HepG2 (cell line): ENCODE measurements around the gene ST8SIA6. TPM values are rescaled to one million over a fixed set of nuclear protein-coding genes. Genes with fewer than 3 reads are reported as not detected.

ENCODE experiments used
- ATAC-seq: fragments of 200-7000 bp; cut with Tn5 transposase; 3 replicates; pipeline ENCODE4 v1.9.1; 2020; ENCODE audit warnings: mild to moderate bottlenecking, moderate library complexity
- BruUV-seq: library from RNA; stranded (reverse); fragments of 400-500 nt; replicated peaks from 2 replicates; lab custom pipeline; 2021; lab: Mats Ljungman, UMichigan
- CTCF ChIA-PET: fragments of 300-600 bp; formaldehyde crosslinking; extraction: SDS; loops from one replicate; lab custom pipeline; 2021; ENCODE audit warnings: low total read pairs, inconsistent platforms, low intra/inter-chr PET ratio; lab: Yijun Ruan, JAX
- POLR2A ChIA-PET: fragments of 350-600 bp; sonication (Branson Sonifier 250); formaldehyde crosslinking; loops from one replicate; lab custom pipeline; 2020; ENCODE audit warnings: antibody characterized with exemption, inconsistent platforms; lab: Yijun Ruan, JAX
- DNase-seq: peaks from one replicate; pipeline ENCODE4 v3.0.0-alpha.2; 2015; ENCODE audit warnings: low spot score
- FAIRE-seq: peaks from 3 replicates; lab custom pipeline; 2011; peaks lifted over from hg19 to GRCh38; lab: Jason Lieb, UNC
- H2AFZ ChIP-seq: one replicate; pipeline ENCODE4 v1.6.1; 2011; ENCODE audit warnings: low read length, inconsistent platforms
- H3K27ac ChIP-seq: fragments of 300-600 bp; 3 replicates; pipeline ENCODE4 v1.8.0; 2011; ENCODE audit warnings: mixed run types, mild to moderate bottlenecking, mixed read lengths, low read length, inconsistent platforms; ENCODE audit not compliant: insufficient read depth; ENCODE audit errors: extremely low read length
- H3K27me3 ChIP-seq, 2 experiments: fragments of 200-600 bp in 1 of 2; 2 replicates in 1 of 2; 3 replicates in 1 of 2; pipeline versions ENCODE4 v1.6.0 to v1.8.0; 2011; ENCODE audit warnings: low read length in 2 of 2, mild to moderate bottlenecking in 2 of 2, moderate library complexity in 2 of 2, inconsistent platforms in 1 of 2; ENCODE audit not compliant: insufficient read depth in 2 of 2, control insufficient read depth in 1 of 2
- H3K36me3 ChIP-seq, 2 experiments: fragments of 200-600 bp in 1 of 2; replicated peaks in 1 of 2; 2 replicates in 1 of 2; 3 replicates in 1 of 2; pipeline versions ENCODE4 v1.5.1 to v1.8.0; 2011; ENCODE audit warnings: low read length in 2 of 2, inconsistent platforms in 1 of 2; ENCODE audit not compliant: insufficient read depth in 2 of 2, control insufficient read depth in 1 of 2
- H3K4me1 ChIP-seq: 2 replicates; pipeline ENCODE4 v1.5.1; 2012; ENCODE audit warnings: low read length, inconsistent platforms; ENCODE audit not compliant: insufficient read depth
- H3K4me2 ChIP-seq: 2 replicates; pipeline ENCODE4 v1.6.0; 2011; ENCODE audit warnings: low read depth, low read length, inconsistent platforms
- H3K4me3 ChIP-seq, 3 experiments: fragments of 200-600 bp in 1 of 3; sonication (generic), shearing (Covaris generic) in 1 of 3; replicated peaks in 1 of 3; 2 replicates each; pipeline ENCODE4 v1.5.1; 2011 to 2016; ENCODE audit warnings: low read length in 3 of 3, inconsistent platforms in 2 of 3, low read depth in 2 of 3, mild to moderate bottlenecking in 2 of 3, control low read depth in 1 of 3, mixed read lengths in 1 of 3; ENCODE audit not compliant: insufficient read depth in 1 of 3
- H3K79me2 ChIP-seq: one replicate; pipeline ENCODE4 v1.6.1; 2011; ENCODE audit warnings: low read length, inconsistent platforms; ENCODE audit not compliant: insufficient read depth
- H3K9ac ChIP-seq: 2 replicates; pipeline ENCODE4 v1.6.0; 2011; ENCODE audit warnings: mild to moderate bottlenecking, low read depth, low read length, inconsistent platforms; ENCODE audit not compliant: insufficient read depth
- H3K9me3 ChIP-seq: 2 replicates; pipeline ENCODE4 v1.5.1; 2012; ENCODE audit warnings: mild to moderate bottlenecking, low read length
- H4K20me1 ChIP-seq: 2 replicates; pipeline ENCODE4 v1.6.0; 2011; ENCODE audit warnings: inconsistent platforms, mild to moderate bottlenecking, low read length, moderate library complexity; ENCODE audit not compliant: insufficient read depth
- FOXM1 ChIP-seq: sonication (generic); formaldehyde crosslinking; IDR thresholded peaks from 2 replicates; pipeline ENCODE4 v1.5.0; 2020; ENCODE audit warnings: missing genetic modification reagents
- GATA4 ChIP-seq: sonication (generic); IDR thresholded peaks from 2 replicates; pipeline ENCODE4 v1.6.1; 2016; ENCODE audit warnings: antibody characterized with exemption, low read depth, borderline replicate concordance
- REST ChIP-seq, 2 experiments: IDR thresholded peaks; 2 replicates each; pipeline ENCODE4 v1.6.1; 2011 to 2012; ENCODE audit warnings: low read length in 2 of 2, borderline replicate concordance in 1 of 2, low read depth in 1 of 2, mild to moderate bottlenecking in 1 of 2, moderate library complexity in 1 of 2
- SMYD3 ChIP-seq: sonication (generic); formaldehyde crosslinking; IDR thresholded peaks from 2 replicates; pipeline ENCODE4 v1.8.1; 2023; ENCODE audit warnings: mild to moderate bottlenecking, missing genetic modification reagents
- ZNF264 ChIP-seq: sonication (generic); formaldehyde crosslinking; IDR thresholded peaks from 2 replicates; pipeline ENCODE4 v1.4.0; 2020; ENCODE audit warnings: missing genetic modification reagents
- ZNF646 ChIP-seq: sonication (generic); formaldehyde crosslinking; IDR thresholded peaks from 2 replicates; pipeline ENCODE4 v1.9.0; 2021; ENCODE audit warnings: mild to moderate bottlenecking, missing genetic modification reagents
- ZNF652 ChIP-seq: IDR thresholded peaks from 2 replicates; pipeline ENCODE4 v1.6.1; 2016; ENCODE audit warnings: low read depth, borderline replicate concordance
- ZNF883 ChIP-seq: sonication (generic); formaldehyde crosslinking; IDR thresholded peaks from 2 replicates; pipeline ENCODE4 v1.5.1; 2020; ENCODE audit warnings: mild to moderate bottlenecking, missing genetic modification reagents; ENCODE audit errors: not compliant biosample characterization
- WGBS: methylation state at CpG from one replicate; pipeline ENCODE4 v1.1.6; 2017; ENCODE audit warnings: low lambda C conversion rate; 5-methylcytosine and 5-hydroxymethylcytosine counted together
- in situ Hi-C: cut with HindIII; loops from 2 replicates; pipeline ENCODE4 v1.10.0; 2017; ENCODE audit warnings: low pct_unique_long_range_greater_than_20kb; ENCODE audit not compliant: extremely low pct_ligation_motif_present
- intact Hi-C: fragments of 100-400 bp; cut with micrococcal nuclease; formaldehyde crosslinking; loops from one replicate; pipeline ENCODE4 v1.10.0; 2022; ENCODE audit not compliant: unreplicated experiment
- polyA plus RNA-seq, 8 experiments: library from polyadenylated mRNA; depleted of rRNA in 3 of 8; stranded (reverse) in 7 of 8; unstranded in 1 of 8; fragments of >200 nt; fragmentation: Illumina TruSeq in 4 of 8; extraction: Trizol in 4 of 8; gene quantifications; 2 replicates each; pipeline versions ENCODE4 v1.2.1 to v1.2.3, GENCODE V29; 2011 to 2016; ENCODE audit warnings: low read depth in 4 of 8, missing spikeins in 1 of 8, mixed read lengths in 1 of 8; ENCODE audit not compliant: insufficient read depth in 1 of 8
- total RNA-seq, 5 experiments: library from RNA; depleted of rRNA; stranded (reverse); fragments of >200 nt; fragmentation: Illumina TruSeq; extraction: Trizol; gene quantifications; 2 replicates each; pipeline ENCODE4 v1.2.3, GENCODE V29; 2016; ENCODE audit warnings: low read depth in 1 of 5

ST8SIA6 gene
- total and polyA plus RNA-seq, 2 of the 13 experiments (the other 11 are each of a cell fraction or from before 2014, with no cell fraction given) = not detected

- Histone ChIP-seq H2AFZ (no peak overlapping the region), H3K4me3 (no peak overlapping the region), H3K9me3 (no peaks in the 10 kb centered on the region), H3K36me3 (no peaks in the 10 kb centered on the region), H3K4me1 (no peaks in the 10 kb centered on the region), H3K27me3 (no peaks in the 10 kb centered on the region; a peak in 1 of 5 replicates), H3K79me2 (no peaks in the 10 kb centered on the region), H3K27ac (no peak overlapping the region), H4K20me1 (no peaks in the 10 kb centered on the region), H3K9ac (no peak overlapping the region), H3K4me2 (no peak overlapping the region)
- TF ChIP-seq GATA4 = no peak
- TF ChIP-seq ZNF883 (CRISPR knock-in tag) = no peak
- no peak for TF ChIP-seq ZNF264 (CRISPR knock-in tag)
- no peak for TF ChIP-seq SMYD3 (CRISPR knock-in tag)
- TF ChIP-seq ZNF652 = no peak
- no peak for TF ChIP-seq FOXM1 (CRISPR knock-in tag)
- TF ChIP-seq ZNF646 (CRISPR knock-in tag) = no peak
- no peak for TF ChIP-seq REST (IDR thresholded peaks at IDR 0.05; ENCODE audit: borderline replicate concordance in 1 of 2, low read depth in 1 of 2, low read length in 2 of 2)
- no TSS peak for BruUV-seq
- intact Hi-C loops = no loop called here
- ChIA-PET CTCF (no interaction called here), POLR2A (no interaction called here)
- ATAC-seq (no peak), DNase-seq (no peak), FAIRE-seq (no peak)
- in situ Hi-C loops = no loop called here
- 23% methylated on average over 2 of the region's 2 CpGs for WGBS
Measured at GRCh38 chr10:17309435-17309834, 145.0 kb downstream of the ST8SIA6 start.
